Neural crest cell (in vitro differentiated cells): ENCODE results near the gene TRIM22. TPM values are rescaled to one million over a fixed set of nuclear protein-coding genes. Genes with fewer than 3 reads are reported as not detected.

Source experiments
- DNase-seq: peaks from one replicate; pipeline ENCODE4 v3.0.0; 2021; ENCODE audit warnings: low read depth, mixed read lengths, low spot score
- H3K27ac Mint-ChIP-seq: one replicate; pipeline ENCODE4 v1.8.0; 2021; ENCODE audit warnings: mild to moderate bottlenecking, mixed read lengths; ENCODE audit not compliant: unreplicated experiment
- H3K27me3 Mint-ChIP-seq: 2 replicates; pipeline ENCODE4 v1.8.0; 2021; ENCODE audit warnings: low read depth, mild to moderate bottlenecking, mixed read lengths
- H3K36me3 Mint-ChIP-seq: 2 replicates; pipeline ENCODE4 v1.8.0; 2021; ENCODE audit warnings: low read depth, mild to moderate bottlenecking, mixed read lengths
- H3K4me1 Mint-ChIP-seq: 2 replicates; pipeline ENCODE4 v1.8.0; 2021; ENCODE audit warnings: mixed read lengths
- H3K4me3 Mint-ChIP-seq: one replicate; pipeline ENCODE4 v1.8.0; 2021; ENCODE audit warnings: mild to moderate bottlenecking, mixed read lengths
- H3K9me3 Mint-ChIP-seq: 2 replicates; pipeline ENCODE4 v1.8.0; 2021; ENCODE audit warnings: mixed read lengths
- total RNA-seq: library from RNA; stranded (reverse); gene quantifications from 2 replicates; pipeline ENCODE4 v1.2.1, GENCODE V29; 2021
- TF ChIP-seq, protein P1 (sequence below): fragments of 200-600 bp; sonication (generic); conservative IDR thresholded peaks from 2 replicates; pipeline ENCODE4 v1.5.0; 2021; ENCODE audit warnings: antibody characterized with exemption, mild to moderate bottlenecking

The TRIM22 gene
- total RNA-seq, 1 donor from 2014 or later: 3.1 TPM

DNA sequence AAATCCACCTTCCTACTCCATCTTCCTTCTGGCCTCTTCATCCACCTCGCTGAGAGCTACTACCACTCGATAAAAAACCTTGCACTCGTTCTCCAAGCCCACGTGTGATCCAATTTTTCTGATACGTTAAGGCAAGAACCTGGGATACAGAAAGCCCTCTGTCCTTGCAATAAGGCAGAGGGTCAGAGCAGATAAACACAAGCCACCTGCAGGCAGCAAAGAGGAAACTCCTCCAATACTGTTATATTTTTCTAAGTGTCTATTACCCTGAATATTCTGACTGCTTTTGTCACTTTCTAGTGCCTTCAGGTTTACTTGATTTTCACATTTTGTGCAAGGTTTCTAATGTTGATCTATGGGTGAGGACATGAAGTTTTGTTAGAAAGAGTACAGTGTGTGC lies 31.3 kb upstream of the TRIM22 start:
- Mint-ChIP-seq H3K27me3 (no peaks in the 10 kb centered on the region), H3K4me3 (no peak overlapping the region), H3K4me1 (no peaks in the 10 kb centered on the region), H3K9me3 (peaks cover 9% of the 10 kb centered on the region), H3K36me3 (peaks cover 18% of the 10 kb centered on the region), H3K27ac (no peak overlapping the region)
- TF ChIP-seq, protein P1, sequence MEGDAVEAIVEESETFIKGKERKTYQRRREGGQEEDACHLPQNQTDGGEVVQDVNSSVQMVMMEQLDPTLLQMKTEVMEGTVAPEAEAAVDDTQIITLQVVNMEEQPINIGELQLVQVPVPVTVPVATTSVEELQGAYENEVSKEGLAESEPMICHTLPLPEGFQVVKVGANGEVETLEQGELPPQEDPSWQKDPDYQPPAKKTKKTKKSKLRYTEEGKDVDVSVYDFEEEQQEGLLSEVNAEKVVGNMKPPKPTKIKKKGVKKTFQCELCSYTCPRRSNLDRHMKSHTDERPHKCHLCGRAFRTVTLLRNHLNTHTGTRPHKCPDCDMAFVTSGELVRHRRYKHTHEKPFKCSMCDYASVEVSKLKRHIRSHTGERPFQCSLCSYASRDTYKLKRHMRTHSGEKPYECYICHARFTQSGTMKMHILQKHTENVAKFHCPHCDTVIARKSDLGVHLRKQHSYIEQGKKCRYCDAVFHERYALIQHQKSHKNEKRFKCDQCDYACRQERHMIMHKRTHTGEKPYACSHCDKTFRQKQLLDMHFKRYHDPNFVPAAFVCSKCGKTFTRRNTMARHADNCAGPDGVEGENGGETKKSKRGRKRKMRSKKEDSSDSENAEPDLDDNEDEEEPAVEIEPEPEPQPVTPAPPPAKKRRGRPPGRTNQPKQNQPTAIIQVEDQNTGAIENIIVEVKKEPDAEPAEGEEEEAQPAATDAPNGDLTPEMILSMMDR: no peak
- DNase-seq: no peak

DNA sequence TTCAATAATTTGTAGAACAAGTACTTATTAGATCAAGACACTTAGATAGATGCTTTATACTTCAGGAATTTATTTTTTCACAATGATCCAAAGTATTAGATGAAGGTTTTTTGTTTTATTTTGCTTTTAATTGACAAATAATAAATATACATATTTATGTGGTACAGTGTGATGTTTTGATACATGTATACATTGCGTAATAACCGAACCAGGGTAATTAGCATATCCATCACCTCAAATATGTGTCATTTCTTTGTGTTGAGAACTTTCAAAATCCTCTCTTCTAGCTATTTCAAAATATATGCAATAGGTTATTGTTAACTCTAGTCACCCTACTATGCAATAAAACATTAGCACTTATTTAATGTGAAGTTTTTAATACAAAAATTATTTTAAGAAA lies 26.1 kb upstream of the TRIM22 start:
- H3K4me3 Mint-ChIP-seq: no peak overlapping the region
- H3K27me3 Mint-ChIP-seq: no peaks in the 10 kb centered on the region

DNA sequence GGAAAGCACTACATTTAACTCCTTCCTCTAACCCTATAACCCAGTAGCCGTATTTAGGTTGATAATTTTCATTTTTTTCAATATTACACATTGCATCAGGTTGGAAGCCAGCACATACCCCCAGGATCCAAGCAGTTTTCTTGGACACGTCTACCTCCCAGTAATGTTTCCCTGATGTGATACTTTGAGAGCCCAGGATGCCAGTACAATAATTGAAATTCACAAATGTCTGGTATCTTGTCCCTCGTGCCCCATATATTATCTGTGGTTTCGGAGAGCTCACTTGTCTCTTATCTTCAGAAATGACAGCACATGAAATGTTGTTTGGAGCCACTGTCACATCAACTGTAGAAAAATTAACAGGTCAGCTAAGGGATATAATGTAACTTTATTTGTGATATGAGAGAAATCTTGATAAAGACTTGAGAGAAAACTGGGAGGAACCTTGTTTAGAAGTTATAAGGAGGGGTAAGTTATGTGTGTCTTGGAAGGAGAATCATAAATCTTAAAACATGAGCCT lies 24.5 kb upstream of the TRIM22 start:
- Mint-ChIP-seq H3K27me3 (no peaks in the 10 kb centered on the region), H3K4me3 (no peak overlapping the region), H3K27ac (no peak overlapping the region), H3K36me3 (peaks cover 28% of the 10 kb centered on the region), H3K4me1 (no peaks in the 10 kb centered on the region), H3K9me3 (no peaks in the 10 kb centered on the region)
- TF ChIP-seq, protein P1: no peak
- no peak for DNase-seq

More for the DNA sequence above, 26.1 kb upstream of the TRIM22 start:
- Mint-ChIP-seq H3K36me3 (peaks cover 23% of the 10 kb centered on the region), H3K27ac (no peak overlapping the region), H3K9me3 (no peaks in the 10 kb centered on the region), H3K4me1 (no peaks in the 10 kb centered on the region)
- TF ChIP-seq, protein P1: no peak
- no peak for DNase-seq

DNA sequence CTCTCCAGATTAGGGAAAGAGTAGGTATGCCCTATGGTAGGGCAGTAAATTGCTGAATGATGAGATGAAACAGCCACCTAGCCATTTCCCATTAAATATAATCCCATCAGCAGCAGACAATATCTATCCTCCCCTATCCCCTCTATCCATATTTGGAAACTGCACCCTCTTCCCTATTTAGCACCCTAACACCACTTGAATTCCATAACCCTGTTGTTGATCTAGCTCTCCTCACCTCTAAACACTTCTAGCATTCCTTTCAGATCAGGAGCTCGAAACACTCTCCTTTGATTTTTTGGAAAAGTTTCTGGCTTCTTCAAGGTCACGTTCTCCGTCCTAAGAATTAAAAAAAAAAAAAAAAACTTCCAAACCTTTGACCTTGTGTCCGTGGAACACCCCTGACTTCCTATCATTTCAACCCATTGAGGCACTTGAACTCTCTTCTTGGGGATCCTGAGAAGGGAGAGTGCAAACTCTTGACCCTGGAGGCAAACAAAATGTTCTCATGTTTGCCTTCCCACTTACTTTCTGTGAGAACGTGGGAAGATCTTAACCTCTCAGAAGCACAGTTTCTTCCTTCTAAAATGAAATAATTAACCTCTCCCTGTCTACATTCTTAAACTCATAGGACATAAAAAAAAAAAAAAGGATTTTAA lies 23.7 kb upstream of the TRIM22 start:
- Mint-ChIP-seq H3K27ac (peak overlapping the region; percentile 77), H3K4me3 (no peak overlapping the region), H3K27me3 (no peaks in the 10 kb centered on the region), H3K36me3 (peaks cover 35% of the 10 kb centered on the region), H3K4me1 (no peaks in the 10 kb centered on the region), H3K9me3 (no peaks in the 10 kb centered on the region)
- DNase-seq: no peak
- TF ChIP-seq, protein P1: no peak

- TF ChIP-seq, protein P1: no peak
- DNase-seq: no peak
- Mint-ChIP-seq H3K4me1 (no peaks in the 10 kb centered on the region), H3K4me3 (no peak overlapping the region), H3K27ac (no peak overlapping the region), H3K36me3 (peaks cover 35% of the 10 kb centered on the region), H3K9me3 (no peaks in the 10 kb centered on the region), H3K27me3 (no peaks in the 10 kb centered on the region)
Measured at GRCh38 chr11:5666402-5666793, 23.2 kb upstream of the TRIM22 start.
